Heart left ventricle (tissue), 16 donors: ENCODE measurements around the gene FBF1. TPM values are rescaled to one million over a fixed set of nuclear protein-coding genes. Genes with fewer than 3 reads are reported as not detected.

ENCODE experiments used
- ATAC-seq, 4 donors: fragments of 200-7000 bp; cut with Tn5 transposase; one replicate each; pipeline ENCODE4 v1.9.1; 2020 to 2022; ENCODE audit warnings: moderate library complexity in 4 of 4, mild to moderate bottlenecking in 3 of 4, moderate number of reproducible peaks in 1 of 4
- DNase-seq, 5 donors: peaks; one replicate each; pipeline ENCODE4 v3.0.0-alpha.2; 2020
- H3K27ac ChIP-seq, 12 donors: fragments of 200-600 bp; sonication (generic) in 4 of 12; one replicate each; pipeline versions ENCODE4 v1.5.0 to v1.8.0; 2016 to 2022; ENCODE audit warnings: mild to moderate bottlenecking in 2 of 12
- H3K27me3 ChIP-seq, 9 donors: fragments of 200-600 bp; sonication (generic) in 2 of 9; one replicate each; pipeline versions ENCODE4 v1.5.1 to v1.8.0; 2016 to 2022; ENCODE audit warnings: mild to moderate bottlenecking in 3 of 9
- H3K36me3 ChIP-seq, 9 donors: fragments of 200-600 bp; sonication (generic) in 2 of 9; one replicate each; pipeline versions ENCODE4 v1.5.0 to v1.8.0; 2018 to 2022; ENCODE audit warnings: mild to moderate bottlenecking in 2 of 9
- H3K4me1 ChIP-seq, 12 donors: fragments of 200-600 bp; sonication (generic) in 4 of 12; one replicate each; pipeline versions ENCODE4 v1.5.0 to v1.8.0; 2016 to 2022; ENCODE audit warnings: mild to moderate bottlenecking in 3 of 12
- H3K4me3 ChIP-seq, 12 donors: fragments of 200-600 bp; sonication (generic) in 4 of 12; one replicate each; pipeline versions ENCODE4 v1.5.0 to v1.8.0; 2017 to 2022; ENCODE audit warnings: mild to moderate bottlenecking in 9 of 12, moderate library complexity in 4 of 12
- H3K9me3 ChIP-seq, 12 donors: fragments of 200-600 bp; sonication (generic) in 4 of 12; one replicate each; pipeline versions ENCODE4 v1.5.0 to v1.8.0; 2016 to 2022; ENCODE audit warnings: mild to moderate bottlenecking in 1 of 12
- POLR2A ChIP-seq, 2 donors: fragments of 450-650 bp; IDR thresholded peaks; one replicate each; pipeline ENCODE4 v1.6.1; 2017; ENCODE audit warnings: antibody characterized with exemption in 2 of 2, mild to moderate bottlenecking in 2 of 2, moderate library complexity in 2 of 2
- WGBS, 4 donors: extraction: QIAGEN DNeasy Blood & Tissue Kit in 2 of 4; methylation state at CpG; one replicate each; pipeline versions ENCODE4 v1.1.5 to v1.1.7; 2013 to 2018; 5-methylcytosine and 5-hydroxymethylcytosine counted together
- intact Hi-C, 10 donors: fragments of 100-400 bp; cut with DNase I; formaldehyde crosslinking; loops; one replicate each; pipeline versions ENCODE4 v1.11.1 to v1.14.2; 2022
- polyA plus RNA-seq, 2 donors: library from polyadenylated mRNA; stranded (reverse); fragments of 200-250 nt; gene quantifications; one replicate each; pipeline ENCODE4 v1.2.3, GENCODE V29; 2013
- total RNA-seq, 9 donors: library from RNA; depleted of rRNA in 2 of 9; stranded (reverse); fragments of >200 nt in 2 of 9; fragmentation: NEBNext Ultra II Directional in 3 of 9; extraction: Animal tissue kit (Norgen Biotek cat#: 25700) in 3 of 9; gene quantifications; one replicate each; pipeline versions ENCODE4 v1.1.0 to v1.2.4, GENCODE V29; 2016 to 2023
- TF ChIP-seq, protein P1 (sequence below), 12 donors: fragments of 200-600 bp; sonication (generic) in 4 of 12; IDR thresholded peaks; one replicate each; pipeline versions ENCODE4 v1.5.0 to v1.8.0; 2018 to 2022; ENCODE audit warnings: antibody characterized with exemption in 12 of 12, mild to moderate bottlenecking in 5 of 12
- donor health status: ischemic (EF 13 %, LVEDD 7.1; RV severe dilation, severe dysfunction).
- donor health status: healthy with polysubstance abuse.
- donor health status: DM: no; HTN: yes; CAD: no.
- donor health status: DM: no; HTN: no; CAD: no.
- donor health status: ischemic (EF 25% LVEDD 6.9; RV normal size, moderate dysfunction).
- donor health status: ischemic (EF 25% LVEDD 5.7; RV mildly dilated, moderate dysfunction).
- donor health status: healthy.
- donor health status: DM: yes; HTN: yes; CAD: no.
- donor health status: ischemic (EF 35%, LVEDD 5.7; RV mildly dilated, moderate dysfunction).
- donor health status: nonischemic (EF 11% LVEDD 7.7; RV severe dilation, severe dysfunction).
- donor health status: DM: yes; HTN: yes; CAD: no.
- donor health status: PGD.
- donor health status: ischemic (EF 29% LVEDD 5.4; RV normal size, mild dysfunction).
- donor health status: nonischemic (EF 23%, LVEDD 6.1; RV moderate dilation, normal function).

The FBF1 gene
- total and polyA plus RNA-seq, 11 donors: 1.5 to 5.4 (median 2.9) TPM

DNA sequence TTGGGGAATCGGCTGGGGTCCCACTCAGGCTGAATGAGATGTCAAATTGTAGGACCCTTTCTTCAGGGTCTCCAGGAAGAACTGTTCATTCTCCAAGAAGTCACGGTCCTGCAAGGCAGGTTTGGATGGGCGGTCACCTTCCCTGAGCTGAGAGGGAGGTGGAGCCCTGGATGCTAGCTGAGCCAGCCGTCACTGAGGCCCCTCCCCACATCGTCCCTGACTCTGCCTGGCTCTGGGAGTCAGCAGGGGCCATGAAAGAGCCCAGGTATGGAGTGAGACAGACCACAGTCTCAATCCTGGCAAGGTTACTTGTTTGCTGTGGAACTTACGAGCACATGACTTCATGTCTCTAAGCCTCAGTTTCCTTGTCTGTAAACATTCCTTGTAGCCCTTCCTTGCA, 30.1 kb downstream of the FBF1 start:
- Histone ChIP-seq H3K36me3 (peaks cover 0 to 30% (median 7%) of the 10 kb centered on the region in 9 donors), H3K9me3 (no peaks in the 10 kb centered on the region), H3K4me3 (no peak overlapping the region), H3K27me3 (no peaks in the 10 kb centered on the region), H3K27ac (no peak overlapping the region), H3K4me1 (peaks cover 0 to 16% (median 0%) of the 10 kb centered on the region in 12 donors)
- ATAC-seq: no peak
- DNase-seq: no peak
- intact Hi-C loops: no loop called here
- 79 to 93% (median 87%) methylated on average over 5 to 6 of the region's 6 CpGs for whole genome bisulfite sequencing, 4 donors
- TF ChIP-seq POLR2A (IDR thresholded peaks at IDR 0.05): no peak
- TF ChIP-seq, protein P1, sequence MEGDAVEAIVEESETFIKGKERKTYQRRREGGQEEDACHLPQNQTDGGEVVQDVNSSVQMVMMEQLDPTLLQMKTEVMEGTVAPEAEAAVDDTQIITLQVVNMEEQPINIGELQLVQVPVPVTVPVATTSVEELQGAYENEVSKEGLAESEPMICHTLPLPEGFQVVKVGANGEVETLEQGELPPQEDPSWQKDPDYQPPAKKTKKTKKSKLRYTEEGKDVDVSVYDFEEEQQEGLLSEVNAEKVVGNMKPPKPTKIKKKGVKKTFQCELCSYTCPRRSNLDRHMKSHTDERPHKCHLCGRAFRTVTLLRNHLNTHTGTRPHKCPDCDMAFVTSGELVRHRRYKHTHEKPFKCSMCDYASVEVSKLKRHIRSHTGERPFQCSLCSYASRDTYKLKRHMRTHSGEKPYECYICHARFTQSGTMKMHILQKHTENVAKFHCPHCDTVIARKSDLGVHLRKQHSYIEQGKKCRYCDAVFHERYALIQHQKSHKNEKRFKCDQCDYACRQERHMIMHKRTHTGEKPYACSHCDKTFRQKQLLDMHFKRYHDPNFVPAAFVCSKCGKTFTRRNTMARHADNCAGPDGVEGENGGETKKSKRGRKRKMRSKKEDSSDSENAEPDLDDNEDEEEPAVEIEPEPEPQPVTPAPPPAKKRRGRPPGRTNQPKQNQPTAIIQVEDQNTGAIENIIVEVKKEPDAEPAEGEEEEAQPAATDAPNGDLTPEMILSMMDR (IDR thresholded peaks at IDR 0.05): no peak

DNA sequence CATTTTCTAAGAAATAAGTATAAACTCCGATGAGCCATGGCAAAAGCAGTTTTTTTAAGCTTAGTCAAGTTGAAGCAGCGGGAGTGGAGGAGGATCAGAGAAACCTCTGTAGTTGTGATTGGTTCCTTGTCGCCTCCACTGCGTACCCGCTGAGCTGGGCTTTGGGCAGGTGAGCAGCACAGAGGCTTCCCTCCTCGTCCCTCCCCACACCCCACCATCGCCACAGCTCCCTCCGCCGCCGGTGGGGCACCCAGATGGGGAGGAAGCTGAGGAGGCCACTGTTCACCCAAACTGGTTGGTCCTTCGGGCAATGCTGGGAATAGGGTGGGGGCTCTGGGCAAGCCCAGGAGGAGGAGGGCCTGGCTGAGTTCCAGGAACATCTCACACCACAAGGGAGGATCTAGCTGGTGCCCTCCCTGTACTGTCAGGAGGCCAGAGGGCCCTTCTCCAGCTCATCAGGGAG, 31.0 kb downstream of the FBF1 start:
- Histone ChIP-seq H3K4me1 (peaks cover 0 to 22% (median 2%) of the 10 kb centered on the region in 12 donors), H3K27ac (no peak overlapping the region), H3K36me3 (peaks cover 0 to 30% (median 6%) of the 10 kb centered on the region in 9 donors), H3K9me3 (no peaks in the 10 kb centered on the region), H3K27me3 (no peaks in the 10 kb centered on the region), H3K4me3 (no peak overlapping the region)
- intact Hi-C loops: loop anchor here in 3 of 10 donors (2.0 to 10.0 kb wide), 3 partner anchors 32 to 365 kb away; partner anchors contain the start of gene FBF1 (in 1 of the 3)
- TF ChIP-seq POLR2A (IDR thresholded peaks at IDR 0.05): no peak
- peak in 1 of 4 donors; percentile 5 for ATAC-seq
- DNase-seq: no peak
- WGBS, 4 donors: 70 to 82% (median 78%) methylated on average over 11 of the region's 11 CpGs

DNA sequence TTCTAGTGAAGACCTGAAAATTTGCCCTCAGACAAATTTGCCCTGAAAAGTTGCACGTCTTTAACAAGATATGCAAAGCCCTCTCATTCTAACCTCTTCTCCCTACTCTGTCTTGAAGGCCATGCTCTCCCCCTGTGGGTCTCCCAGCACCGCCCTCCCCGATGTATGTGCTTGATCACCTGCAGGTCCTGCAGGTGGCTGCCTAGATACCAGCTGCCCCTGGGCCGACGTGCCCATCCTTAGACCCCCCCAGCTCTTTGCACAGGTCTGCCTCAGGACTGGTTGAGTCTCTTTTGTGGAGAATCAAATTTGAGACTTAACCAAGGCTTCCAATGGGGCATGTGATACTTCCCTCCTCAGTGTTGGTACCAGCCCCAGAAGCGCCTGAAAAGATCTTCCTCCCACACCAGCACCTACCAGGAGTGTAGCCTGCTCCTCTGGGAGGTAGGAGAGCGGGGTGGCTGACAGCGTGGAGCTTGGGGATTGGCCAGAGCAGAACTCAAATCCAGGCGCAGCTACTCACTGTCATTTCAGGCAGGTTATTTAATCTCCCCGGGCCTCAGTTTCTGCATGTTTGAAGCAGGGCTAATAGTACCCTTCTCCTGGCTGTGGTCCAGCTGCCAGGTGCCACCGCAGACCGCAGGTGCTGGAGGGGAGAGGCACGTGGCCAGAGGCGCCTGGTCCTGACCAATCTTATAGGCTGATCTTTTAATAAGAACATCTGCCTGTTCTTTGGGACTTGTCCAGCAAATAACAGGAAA, 31.6 kb downstream of the FBF1 start:
- Histone ChIP-seq H3K27me3 (no peaks in the 10 kb centered on the region), H3K9me3 (no peaks in the 10 kb centered on the region), H3K4me3 (no peak overlapping the region), H3K27ac (no peak overlapping the region), H3K36me3 (peaks cover 0 to 26% (median 4%) of the 10 kb centered on the region in 9 donors), H3K4me1 (peaks cover 0 to 25% (median 3%) of the 10 kb centered on the region in 12 donors)
- no peak for TF ChIP-seq POLR2A (IDR thresholded peaks at IDR 0.05)
- TF ChIP-seq, protein P1 (IDR thresholded peaks at IDR 0.05): no peak
- intact Hi-C loops: loop anchor here in 3 of 10 donors (2.0 to 10.0 kb wide), 3 partner anchors 33 to 366 kb away; partner anchors contain the start of gene FBF1 (in 1 of the 3)
- no peak for ATAC-seq
- 88 to 94% (median 91%) methylated on average over 14 of the region's 14 CpGs for WGBS, 4 donors
- no peak for DNase-seq

DNA sequence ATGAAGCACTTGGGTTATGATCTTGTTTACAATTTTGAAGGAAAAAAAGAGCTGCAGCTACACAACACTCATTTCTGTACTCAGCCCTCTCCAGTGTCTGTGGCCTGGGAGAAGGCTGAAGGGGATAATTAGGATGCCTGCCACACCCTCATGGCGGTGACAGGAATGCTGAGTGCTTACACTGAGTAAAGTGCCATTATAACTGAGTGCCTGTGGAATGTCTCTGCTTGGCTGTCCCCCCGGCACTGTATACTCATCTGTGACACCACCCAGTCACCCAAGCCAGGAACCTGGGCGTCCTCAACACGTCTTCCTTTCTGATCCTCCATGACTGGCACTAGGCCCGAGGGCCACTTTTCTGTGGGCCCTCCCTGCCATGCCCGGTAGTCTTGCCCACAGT, 32.6 kb downstream of the FBF1 start:
- no peak overlapping the region for H3K4me3 ChIP-seq
- H3K9me3 ChIP-seq: no peaks in the 10 kb centered on the region
- 32 to 42% (median 39%) methylated on average over 6 of the region's 6 CpGs for WGBS, 4 donors
- DNase-seq (peak; percentile 45 to 88 (median 78)), ATAC-seq (peak; percentile 47 to 64 (median 53))
- peaks cover 0 to 33% (median 11%) of the 10 kb centered on the region in 12 donors for H3K4me1 ChIP-seq
- intact Hi-C loops: loop anchor here in 3 of 10 donors (2.0 to 10.0 kb wide), 3 partner anchors 34 to 367 kb away; partner anchors contain the start of gene FBF1 (in 1 of the 3)
- H3K27me3 ChIP-seq: no peaks in the 10 kb centered on the region
- H3K36me3 ChIP-seq: peaks cover 0 to 19% (median 2%) of the 10 kb centered on the region in 9 donors
- peak overlapping the region in 3 of 12 donors; percentile 20 to 54 (median 50) for H3K27ac ChIP-seq
- no peak for TF ChIP-seq POLR2A (IDR thresholded peaks at IDR 0.05)
- TF ChIP-seq, protein P1 (IDR thresholded peaks at IDR 0.05): no peak
